Dermis microvascular lymphatic vessel endothelial cell (primary cell): ENCODE results near the gene IRX5. TPM values are rescaled to one million over a fixed set of nuclear protein-coding genes. Genes with fewer than 3 reads are reported as not detected.
A peak's percentile ranks its signal among the peaks of the same experiment; 100 is the strongest.

ENCODE experiments used
- DNase-seq, 2 donors: peaks; one replicate each; pipeline versions ENCODE4 v3.0.0 to v3.0.0-alpha.2; 2010; ENCODE audit warnings: low read depth in 2 of 2
- total RNA-seq: library from RNA; depleted of rRNA; stranded (reverse); fragments of >200 nt; gene quantifications from 2 replicates; pipeline ENCODE4 v1.2.1, GENCODE V29; 2014

IRX5 gene
- total RNA-seq = 0.13 TPM in 2 replicates

GRCh38 chr16:54930005-54930868 is at the start of gene IRX5:
TSS of gene IRX5 (plus strand) at chr16:54930865. CDS start at chr16:54931199, 334 bp downstream.
- DNase-seq = peak; percentile 70 to 98

GRCh38 chr16:54882556-54882955 is 48.1 kb upstream of the IRX5 start:
- no peak for DNase-seq

- DNase-seq = no peak
These were observed 47.3 kb upstream of the IRX5 start for GRCh38 chr16:54883358-54883757.

- DNase-seq = no peak
These were observed 44.6 kb upstream of the IRX5 start for GRCh38 chr16:54886078-54886477.

- no peak for DNase-seq
These were observed 40.3 kb upstream of the IRX5 start for GRCh38 chr16:54890381-54890780.

GRCh38 chr16:54891346-54891745 is 39.3 kb upstream of the IRX5 start:
- no peak for DNase-seq

GRCh38 chr16:54892981-54893380 is 37.7 kb upstream of the IRX5 start:
- no peak for DNase-seq

GRCh38 chr16:54897930-54898329 is 32.7 kb upstream of the IRX5 start:
- no peak for DNase-seq

GRCh38 chr16:54901606-54902005 is 29.1 kb upstream of the IRX5 start:
- no peak for DNase-seq

- no peak for DNase-seq
These were observed 27.6 kb upstream of the IRX5 start for GRCh38 chr16:54903047-54903446.

GRCh38 chr16:54911079-54911478 is 19.6 kb upstream of the IRX5 start:
- DNase-seq = no peak

GRCh38 chr16:54912720-54913119 is 17.9 kb upstream of the IRX5 start:
- no peak for DNase-seq

- DNase-seq = no peak
These were observed 9.3 kb upstream of the IRX5 start for GRCh38 chr16:54921206-54921824.

GRCh38 chr16:54923055-54923473 is 7.6 kb upstream of the IRX5 start:
- DNase-seq = no peak

- DNase-seq = no peak
These were observed 6.7 kb upstream of the IRX5 start for GRCh38 chr16:54923988-54924387.

GRCh38 chr16:54926166-54926838 is 4.4 kb upstream of the IRX5 start:
- no peak for DNase-seq

GRCh38 chr16:54927125-54928015 is 3.3 kb upstream of the IRX5 start:
- no peak for DNase-seq

- DNase-seq = peak in 1 of 2 donors; percentile 47
These were observed 2.7 kb upstream of the IRX5 start for GRCh38 chr16:54928016-54928356.

GRCh38 chr16:54928411-54929089 is 2.1 kb upstream of the IRX5 start:
- DNase-seq = peak; percentile 28 to 73

GRCh38 chr16:54929090-54930004 is 1.3 kb upstream of the IRX5 start:
- peak; percentile 98 to 100 for DNase-seq
